Measurements from ENCODE around the gene KRABD2.
A peak's percentile ranks its signal among the peaks of the same experiment; 100 is the strongest.
"Not testable (repeated sequence)": the region's sequence is repeated elsewhere in the genome, so short reads cannot be mapped to it uniquely, and the experiment has no call there.

The KRABD2 gene

GRCh38 chr17:8366231-8366630, 10.3 kb downstream of the KRABD2 start:
- FAIRE-seq (no peak), DNase-seq (ENCODE audit: low spot score in 2 of 2) (no peak)

DNA sequence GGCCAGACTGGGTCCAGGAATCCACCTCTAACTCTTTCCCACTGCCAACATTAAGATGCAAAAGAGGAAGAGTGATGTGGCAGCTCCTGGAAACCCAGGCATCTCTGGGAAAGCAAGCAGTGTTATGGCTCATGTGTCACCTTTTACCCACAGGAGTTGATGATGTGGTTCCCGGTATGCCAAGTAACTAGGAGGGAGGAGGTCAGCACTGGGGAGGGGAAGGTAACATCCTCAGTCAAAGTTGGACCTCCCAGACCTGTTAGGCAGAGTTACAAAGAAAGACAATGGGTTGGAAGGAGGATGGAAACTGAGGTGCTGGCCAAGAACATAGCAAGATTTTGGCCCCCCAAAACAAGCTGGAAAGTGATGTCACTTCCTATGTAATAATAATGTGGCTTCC, 11.4 kb downstream of the KRABD2 start:
- FAIRE-seq (no peak), DNase-seq (ENCODE audit: low spot score in 2 of 2) (no peak)

- DNase-seq (ENCODE audit: low spot score in 2 of 2), result no peak
- FAIRE-seq, result no peak
These were observed 13.7 kb downstream of the KRABD2 start for GRCh38 chr17:8362651-8363332.

- FAIRE-seq (no peak), DNase-seq (ENCODE audit: low spot score in 2 of 2) (no peak)
These were observed 15.8 kb downstream of the KRABD2 start for GRCh38 chr17:8360751-8361150.

DNA sequence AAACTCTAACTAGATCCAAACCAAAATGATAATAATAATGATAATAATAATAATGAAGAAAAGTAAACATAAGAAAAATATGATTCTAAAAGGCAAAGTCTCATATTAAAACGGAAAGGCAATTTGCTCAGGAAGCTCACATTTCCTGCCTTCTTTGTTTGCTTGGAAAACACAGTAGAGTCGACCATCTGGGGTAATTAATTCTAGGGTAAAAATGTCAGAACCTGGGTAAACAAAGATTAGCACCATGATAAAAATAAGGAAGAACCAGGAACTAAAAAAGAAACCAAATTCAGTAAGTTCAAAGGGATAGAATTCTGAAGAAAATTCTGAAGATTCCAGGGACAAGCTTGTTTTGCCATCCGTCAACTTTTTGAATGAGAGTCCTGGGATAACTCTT, 16.2 kb downstream of the KRABD2 start:
- FAIRE-seq (no peak), DNase-seq (ENCODE audit: low spot score in 2 of 2) (no peak)

DNA sequence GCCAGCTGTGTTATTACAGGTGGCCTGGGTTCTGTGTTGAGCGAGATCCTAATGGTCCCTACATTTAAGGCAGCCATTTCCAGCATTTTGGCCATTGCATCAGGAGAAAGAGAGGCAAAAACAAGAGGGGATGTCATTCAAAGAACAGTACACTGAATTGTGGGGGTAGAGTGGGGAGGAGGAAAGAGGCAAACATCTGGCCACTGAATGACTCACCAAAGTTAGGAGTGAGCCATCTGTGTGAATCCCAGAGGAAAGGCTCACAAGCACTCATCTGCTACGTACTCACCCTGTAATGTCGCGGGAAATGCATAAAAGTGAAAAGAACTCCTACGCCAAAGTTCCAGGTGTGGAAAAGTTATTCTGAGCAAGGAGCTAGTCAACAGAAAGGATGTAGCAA, 16.7 kb downstream of the KRABD2 start:
- FAIRE-seq, result no peak
- peak in 1 of 2 donors; percentile 52 for DNase-seq (ENCODE audit: low spot score in 2 of 2)

DNA sequence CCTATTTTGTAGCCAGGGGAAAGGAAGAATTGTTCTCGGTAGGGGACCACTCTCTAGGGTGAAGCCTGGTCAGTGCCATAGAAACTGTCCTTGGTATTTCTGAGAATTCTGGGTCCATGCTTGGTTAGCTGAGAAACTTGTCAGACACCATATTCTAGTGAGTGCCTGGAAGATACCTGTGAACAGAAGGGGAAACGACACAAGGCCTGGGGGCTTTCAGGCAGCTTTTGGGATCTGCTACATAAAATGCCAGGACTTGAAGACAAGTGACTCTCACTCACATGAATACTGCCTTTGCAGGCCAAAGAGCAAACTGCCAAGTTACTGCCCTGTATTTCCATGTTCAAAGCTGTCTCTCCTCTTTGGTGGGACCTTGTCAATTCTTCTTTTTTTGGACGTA, 18.6 kb downstream of the KRABD2 start:
- no peak for FAIRE-seq
- DNase-seq (ENCODE audit: low spot score in 2 of 2), result no peak

GRCh38 chr17:8354236-8354635, 22.3 kb downstream of the KRABD2 start:
- DNase-seq (ENCODE audit: low spot score in 2 of 2), result no peak
- no peak for FAIRE-seq

GRCh38 chr17:8353736-8354135, 22.8 kb downstream of the KRABD2 start:
- DNase-seq (ENCODE audit: low spot score in 2 of 2) (no peak), FAIRE-seq (no peak)

DNA sequence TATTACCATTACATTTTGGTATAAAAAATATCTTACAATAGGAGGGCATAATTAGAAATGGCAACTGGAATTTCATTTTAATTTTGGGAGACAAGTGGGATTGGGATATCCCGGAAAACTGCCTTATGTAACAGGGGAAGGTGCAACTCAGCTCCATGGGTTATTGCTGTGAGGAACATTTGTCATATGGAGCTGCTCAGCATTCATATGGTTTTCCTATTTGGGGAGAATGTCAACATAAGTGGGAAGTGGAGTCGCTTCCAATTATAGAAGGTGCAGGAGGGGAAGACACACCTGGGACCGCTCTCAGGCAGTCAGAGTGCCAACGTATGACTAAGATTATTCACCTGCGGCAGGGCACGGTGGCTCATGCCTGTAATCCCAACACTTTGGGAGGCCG, 26.2 kb downstream of the KRABD2 start:
- no peak for FAIRE-seq
- DNase-seq (ENCODE audit: low spot score in 2 of 2), result no peak

DNA sequence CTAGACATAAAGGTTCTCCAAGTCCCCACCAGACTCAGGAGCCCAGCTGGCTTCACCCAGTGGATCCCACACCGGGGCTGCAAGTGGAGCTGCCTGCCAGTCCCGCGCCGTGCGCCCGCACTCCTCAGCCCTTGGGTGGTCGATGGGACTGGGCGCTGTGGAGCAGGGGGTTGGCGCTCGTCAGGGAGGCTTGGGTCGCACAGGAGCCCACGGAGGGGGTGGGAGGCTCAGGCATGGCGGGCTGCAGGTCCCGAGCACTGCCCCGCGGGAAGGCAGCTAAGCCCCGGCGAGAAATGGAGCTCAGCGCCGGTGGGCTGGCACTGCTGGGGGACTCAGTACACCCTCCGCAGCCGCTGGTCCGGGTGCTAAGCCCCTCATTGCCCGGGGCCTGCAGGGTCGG, 29.5 kb downstream of the KRABD2 start:
- not testable (repeated sequence) for FAIRE-seq; DNase-seq (ENCODE audit: low spot score in 2 of 2)

- FAIRE-seq (no peak), DNase-seq (ENCODE audit: low spot score in 2 of 2) (no peak)
These were observed 30.4 kb downstream of the KRABD2 start for GRCh38 chr17:8345951-8346665.

- FAIRE-seq, result no peak
These were observed 31.3 kb downstream of the KRABD2 start for GRCh38 chr17:8345052-8345690.

GRCh38 chr17:8341456-8341855, 35.0 kb downstream of the KRABD2 start:
- FAIRE-seq (no peak), DNase-seq (ENCODE audit: low spot score in 2 of 2) (no peak)

More at GRCh38 chr17:8345052-8345690, 31.3 kb downstream of the KRABD2 start:
- no peak for DNase-seq (ENCODE audit: low spot score in 2 of 2)

DNA sequence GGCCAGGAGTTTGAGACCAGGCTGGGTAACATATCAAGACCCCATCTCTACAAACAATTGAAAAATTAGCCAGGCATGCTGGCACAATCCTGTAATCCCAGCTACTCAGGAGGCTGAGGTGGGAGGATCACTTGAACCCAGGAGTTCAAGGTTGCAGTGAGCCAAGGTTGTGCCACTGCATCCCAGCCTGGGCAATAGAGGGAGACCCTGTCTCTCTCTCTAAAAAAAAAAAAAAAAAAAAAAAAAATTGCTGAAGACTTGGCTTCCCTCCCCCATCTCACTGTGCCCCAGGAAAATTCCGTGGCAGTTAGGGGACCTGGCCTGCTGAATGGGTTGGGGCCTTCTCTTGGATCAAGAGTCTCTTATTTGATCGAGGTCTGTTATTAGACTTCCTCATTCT, 37.0 kb downstream of the KRABD2 start, which contains the start of gene ODF4:
TSS of gene ODF4 (plus strand) at position 301 of the 400 bp plus-strand sequence. CDS start 212 bp downstream, outside the sequence.
- FAIRE-seq (no peak), DNase-seq (ENCODE audit: low spot score in 2 of 2) (no peak)

DNA sequence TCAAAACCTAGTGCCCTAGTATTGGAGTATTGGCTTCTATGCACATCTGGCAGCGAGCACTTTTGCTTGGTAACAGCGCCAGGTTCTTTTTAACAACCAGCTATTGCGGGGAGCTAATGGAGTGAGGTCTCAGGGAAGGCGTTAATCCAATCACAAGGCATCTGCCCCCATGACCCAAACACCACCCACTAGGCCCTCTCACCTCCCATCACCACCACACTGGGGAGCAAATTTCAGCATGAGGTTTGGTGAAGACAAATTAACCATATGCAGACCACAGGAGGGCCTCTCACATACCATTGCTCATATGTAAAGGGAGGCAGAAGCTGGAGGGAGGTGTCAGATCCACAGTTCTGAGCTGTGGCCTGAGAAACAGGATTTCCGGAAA, 37.8 kb downstream of the KRABD2 start:
- FAIRE-seq (no peak), DNase-seq (ENCODE audit: low spot score in 2 of 2) (no peak)

GRCh38 chr17:8337802-8338752, 38.4 kb downstream of the KRABD2 start:
- FAIRE-seq (no peak), DNase-seq (ENCODE audit: low spot score in 2 of 2) (no peak)

- FAIRE-seq (no peak), DNase-seq (ENCODE audit: low spot score in 2 of 2) (no peak)
These were observed 43.2 kb downstream of the KRABD2 start for GRCh38 chr17:8333281-8333680.

DNA sequence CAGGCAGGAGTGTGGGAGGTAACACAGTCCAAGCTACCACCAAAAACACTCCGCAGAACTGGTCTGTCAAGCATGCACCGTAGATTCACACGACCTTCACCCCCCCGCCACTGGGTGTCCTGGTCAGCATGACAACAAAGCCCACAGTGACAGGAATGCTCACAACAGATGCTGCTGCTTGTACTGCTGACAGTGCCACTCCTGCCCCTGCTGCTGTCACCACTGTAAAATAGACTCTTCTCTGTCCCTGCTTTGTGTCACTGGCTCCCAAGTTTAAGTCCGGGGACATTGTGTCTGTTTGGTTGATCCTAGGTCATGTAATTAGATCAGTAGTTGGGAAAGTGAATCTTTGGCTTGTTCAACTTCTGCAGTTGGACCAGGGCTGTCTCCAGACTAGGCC, 43.8 kb downstream of the KRABD2 start:
- no peak for FAIRE-seq

DNA sequence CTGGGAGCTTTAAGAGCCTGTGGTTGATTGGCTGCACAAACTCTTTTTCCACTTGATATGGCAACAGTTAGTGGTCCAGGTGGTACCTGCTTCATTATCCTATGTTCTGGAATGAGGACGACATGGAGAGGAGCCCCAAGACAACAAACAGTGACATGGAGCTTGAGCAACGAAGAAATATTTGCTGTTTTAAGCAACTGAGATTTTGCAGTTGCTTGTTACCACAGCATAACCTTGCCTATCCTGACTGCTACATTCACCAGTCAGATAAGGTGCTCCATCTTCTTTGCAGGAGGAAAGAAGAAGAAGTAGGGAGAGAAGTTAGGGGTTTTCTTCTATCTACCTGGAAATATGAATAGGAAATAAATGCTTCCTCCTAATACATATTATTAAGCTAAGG, 44.4 kb downstream of the KRABD2 start:
- FAIRE-seq (no peak), DNase-seq (ENCODE audit: low spot score in 2 of 2) (no peak)

More for the DNA sequence above, 43.8 kb downstream of the KRABD2 start:
- DNase-seq (ENCODE audit: low spot score in 2 of 2), result no peak

DNA sequence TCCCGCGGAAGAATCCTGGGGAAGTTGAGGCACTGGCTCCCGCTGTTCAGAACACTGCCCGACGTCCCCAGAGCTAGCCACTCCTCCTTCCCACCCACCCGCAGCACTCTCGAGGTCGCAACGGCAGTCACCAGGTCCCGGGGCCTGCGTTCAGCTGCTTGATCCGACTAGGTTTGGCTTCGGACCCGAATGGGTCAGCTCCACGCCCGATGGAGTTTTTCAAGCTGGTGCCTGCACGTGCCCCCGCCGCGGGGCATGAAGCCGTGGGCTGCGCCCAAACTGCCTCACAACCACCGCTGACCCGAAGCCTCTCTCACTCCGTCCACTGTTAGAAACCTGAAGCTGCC, 49.2 kb downstream of the KRABD2 start:
- FAIRE-seq (no peak), DNase-seq (ENCODE audit: low spot score in 2 of 2) (no peak)

All from frontal cortex (tissue), 3 donors.